Neural progenitor cell (in vitro differentiated cells): Measurements from ENCODE around the gene NFE2L2. TPM values are rescaled to one million over a fixed set of nuclear protein-coding genes. Genes with fewer than 3 reads are reported as not detected.
A peak's percentile ranks its signal among the peaks of the same experiment; 100 is the strongest.
"Not testable (repeated sequence)": the region's sequence is repeated elsewhere in the genome, so short reads cannot be mapped to it uniquely, and the experiment has no call there.

ENCODE experiments used
- DNase-seq: peaks from one replicate; pipeline ENCODE4 v3.0.0-alpha.2; 2016; ENCODE audit warnings: low spot score
- H2AFZ ChIP-seq: fragments of 200-600 bp; sonication (generic); replicated peaks from 2 replicates; pipeline ENCODE4 v1.6.1; 2016; ENCODE audit warnings: antibody characterized with exemption
- H3F3A ChIP-seq: fragments of 200-600 bp; sonication (generic); 2 replicates; pipeline ENCODE4 v1.6.1; 2016; ENCODE audit warnings: antibody characterized with exemption, low read depth
- H3K27ac ChIP-seq: fragments of 200-600 bp; sonication (generic); 2 replicates; pipeline ENCODE4 v1.5.1; 2016; ENCODE audit warnings: mild to moderate bottlenecking
- H3K27me3 ChIP-seq: fragments of 200-600 bp; sonication (generic); 2 replicates; pipeline ENCODE4 v1.6.1; 2016; ENCODE audit warnings: mild to moderate bottlenecking, moderate library complexity
- H3K36me3 ChIP-seq: fragments of 200-600 bp; sonication (generic); 2 replicates; pipeline ENCODE4 v1.5.1; 2016
- H3K4me1 ChIP-seq: fragments of 200-600 bp; sonication (generic); 2 replicates; pipeline ENCODE4 v1.6.1; 2016; ENCODE audit warnings: mixed run types
- H3K4me2 ChIP-seq: fragments of 200-600 bp; sonication (generic); 2 replicates; pipeline ENCODE4 v1.6.1; 2016
- H3K4me3 ChIP-seq: fragments of 200-600 bp; sonication (generic); 2 replicates; pipeline ENCODE4 v1.5.1; 2016
- H3K79me2 ChIP-seq: fragments of 200-600 bp; sonication (generic); 2 replicates; pipeline ENCODE4 v1.6.1; 2016; ENCODE audit warnings: low read depth
- H3K9ac ChIP-seq: fragments of 200-600 bp; sonication (generic); 2 replicates; pipeline ENCODE4 v1.6.1; 2016
- H3K9me3 ChIP-seq: fragments of 200-600 bp; sonication (generic); 2 replicates; pipeline ENCODE4 v1.5.1; 2016; ENCODE audit warnings: low read depth
- H4K20me1 ChIP-seq: fragments of 200-600 bp; sonication (generic); 2 replicates; pipeline ENCODE4 v1.6.1; 2016; ENCODE audit warnings: low read depth
- H3K27ac Mint-ChIP-seq: 3 replicates; pipeline ENCODE4 v1.8.0; 2021; ENCODE audit warnings: mixed read lengths
- H3K27me3 Mint-ChIP-seq: 2 replicates; pipeline ENCODE4 v1.8.0; 2022; ENCODE audit warnings: low read depth, mild to moderate bottlenecking, inconsistent platforms, moderate library complexity, mixed read lengths; ENCODE audit not compliant: insufficient read depth
- H3K36me3 Mint-ChIP-seq: 3 replicates; pipeline ENCODE4 v1.8.0; 2021; ENCODE audit warnings: mixed read lengths
- H3K4me1 Mint-ChIP-seq: 3 replicates; pipeline ENCODE4 v1.8.0; 2021; ENCODE audit warnings: mixed read lengths
- H3K4me3 Mint-ChIP-seq: 3 replicates; pipeline ENCODE4 v1.8.0; 2021; ENCODE audit warnings: mild to moderate bottlenecking, moderate library complexity, mixed read lengths
- H3K9me3 Mint-ChIP-seq: 3 replicates; pipeline ENCODE4 v1.8.0; 2020; ENCODE audit warnings: mixed read lengths
- CTCF ChIP-seq: fragments of 200-600 bp; sonication (generic); IDR thresholded peaks from 2 replicates; pipeline ENCODE4 v1.5.1; 2017; ENCODE audit warnings: antibody characterized with exemption, mild to moderate bottlenecking
- EZH2 ChIP-seq: fragments of 200-600 bp; sonication (generic); IDR thresholded peaks from 2 replicates; pipeline ENCODE4 v1.6.1; 2017; ENCODE audit warnings: antibody characterized with exemption, mild to moderate bottlenecking, moderate library complexity
- EZH2phosphoT487 ChIP-seq: fragments of 200-600 bp; sonication (generic); IDR thresholded peaks from 2 replicates; pipeline ENCODE4 v1.6.1; 2017; ENCODE audit warnings: antibody characterized with exemption
- total RNA-seq: library from RNA; depleted of rRNA; stranded (reverse); fragments of >200 nt; gene quantifications from 2 replicates; pipeline ENCODE4 v1.2.3, GENCODE V29; 2015; ENCODE audit warnings: low replicate concordance

The NFE2L2 gene
- total RNA-seq, 1 donor from 2014 or later: 17.7 TPM

DNA sequence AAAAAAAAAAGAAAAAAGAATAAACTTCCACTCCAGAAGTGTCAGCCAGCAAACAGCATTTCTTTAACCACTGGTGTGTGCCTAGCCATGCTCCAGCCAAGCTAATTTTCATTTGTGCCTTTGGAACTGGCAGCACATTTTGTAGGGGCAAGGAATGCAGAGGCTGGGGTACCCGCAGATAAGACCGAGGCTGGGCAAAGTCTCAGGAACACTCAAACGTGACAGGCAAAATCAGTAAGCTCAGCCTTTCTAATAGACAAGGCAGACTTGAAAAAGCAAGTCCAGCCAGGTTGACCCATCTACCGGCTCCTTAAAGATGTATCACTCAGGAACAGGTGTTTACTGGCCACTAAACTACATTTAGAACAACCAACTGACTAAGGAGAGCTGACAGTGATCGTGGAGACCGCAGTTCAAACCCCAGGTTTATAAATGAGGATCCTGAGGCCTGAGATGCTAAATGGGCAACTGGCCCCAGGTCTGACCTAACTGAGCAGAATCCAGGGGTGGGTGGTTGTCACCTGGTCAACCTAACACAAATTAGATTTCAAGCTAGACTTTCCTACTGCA lies 16.7 kb downstream of the NFE2L2 start:
- H3K27ac Mint-ChIP-seq: no peak overlapping the region
- Histone ChIP-seq H3K4me2 (no peak overlapping the region), H3K27ac (no peak overlapping the region), H3K79me2 (peaks cover 91% of the 10 kb centered on the region), H2AFZ (no peak overlapping the region), H4K20me1 (peaks cover 8% of the 10 kb centered on the region), H3F3A (peaks cover 2% of the 10 kb centered on the region), H3K27me3 (no peaks in the 10 kb centered on the region), H3K36me3 (no peaks in the 10 kb centered on the region), H3K4me1 (peaks cover 8% of the 10 kb centered on the region), H3K4me3 (no peak overlapping the region), H3K9me3 (no peaks in the 10 kb centered on the region), H3K9ac (no peak overlapping the region)
- H3K27me3 Mint-ChIP-seq: peaks cover 4% of the 10 kb centered on the region
- peaks cover 17% of the 10 kb centered on the region for H3K36me3 Mint-ChIP-seq
- no peak overlapping the region for H3K4me3 Mint-ChIP-seq
- no peak for DNase-seq
- TF ChIP-seq EZH2 (no peak), CTCF (no peak), EZH2phosphoT487 (no peak)
- H3K4me1 Mint-ChIP-seq: peaks cover 19% of the 10 kb centered on the region
- peaks cover 6% of the 10 kb centered on the region for H3K9me3 Mint-ChIP-seq

DNA sequence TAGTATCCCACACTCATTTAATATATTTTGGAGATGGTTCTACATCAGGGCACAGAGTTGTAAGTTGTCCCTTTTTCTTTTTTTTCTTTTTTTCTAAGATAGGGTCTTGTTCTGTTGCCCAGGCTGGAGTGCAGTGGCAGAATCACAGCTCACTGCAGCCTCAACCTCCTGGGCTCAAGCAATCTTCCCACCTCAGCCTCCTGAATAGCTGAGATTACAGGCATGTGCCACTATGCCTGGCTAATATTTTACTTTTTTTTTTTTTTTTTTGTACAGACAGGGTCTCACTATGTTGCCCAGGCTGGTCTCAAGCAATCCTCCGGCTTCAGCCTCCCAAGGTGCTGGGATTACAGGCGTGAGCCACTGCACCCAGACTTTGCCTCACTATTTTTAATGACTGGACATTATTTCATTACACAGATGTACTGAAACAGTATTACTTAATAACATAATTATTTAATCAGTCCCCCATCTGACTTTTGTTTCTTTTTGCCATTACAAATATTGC lies 17.9 kb downstream of the NFE2L2 start:
- not testable (repeated sequence) for H3F3A ChIP-seq, H3K27me3 ChIP-seq, H4K20me1 ChIP-seq, H3K4me3 ChIP-seq, H3K4me2 ChIP-seq, H3K27me3 Mint-ChIP-seq, H3K36me3 ChIP-seq, H3K9ac ChIP-seq, H3K9me3 Mint-ChIP-seq, H2AFZ ChIP-seq, H3K27ac Mint-ChIP-seq, DNase-seq, H3K9me3 ChIP-seq, H3K4me3 Mint-ChIP-seq, H3K27ac ChIP-seq
- Mint-ChIP-seq H3K4me1 (peaks cover 30% of the 10 kb centered on the region), H3K36me3 (peaks cover 11% of the 10 kb centered on the region)
- H3K79me2 ChIP-seq: peaks cover 91% of the 10 kb centered on the region
- H3K4me1 ChIP-seq: peaks cover 12% of the 10 kb centered on the region

GRCh38 chr2:177246000-177246399 lies 18.5 kb downstream of the NFE2L2 start:
- H3K4me1 Mint-ChIP-seq: peaks cover 30% of the 10 kb centered on the region
- peaks cover under 1% of the 10 kb centered on the region for H3K27me3 Mint-ChIP-seq
- H2AFZ ChIP-seq: no peak overlapping the region
- H3K79me2 ChIP-seq: peaks cover 91% of the 10 kb centered on the region
- peaks cover 2% of the 10 kb centered on the region for H3F3A ChIP-seq
- H3K27me3 ChIP-seq: no peaks in the 10 kb centered on the region
- peaks cover 12% of the 10 kb centered on the region for H3K4me1 ChIP-seq
- TF ChIP-seq EZH2phosphoT487: no peak
- no peak for TF ChIP-seq EZH2
- TF ChIP-seq CTCF: no peak
- no peak overlapping the region for H3K27ac Mint-ChIP-seq
- H4K20me1 ChIP-seq: peaks cover 8% of the 10 kb centered on the region
- H3K27ac ChIP-seq: no peak overlapping the region
- H3K9me3 Mint-ChIP-seq: peaks cover 6% of the 10 kb centered on the region
- peaks cover 5% of the 10 kb centered on the region for H3K36me3 Mint-ChIP-seq
- H3K4me3 Mint-ChIP-seq: no peak overlapping the region
- no peak overlapping the region for H3K4me3 ChIP-seq
- DNase-seq: peak; percentile 17
- no peak overlapping the region for H3K4me2 ChIP-seq
- H3K36me3 ChIP-seq: no peaks in the 10 kb centered on the region
- no peak overlapping the region for H3K9ac ChIP-seq
- H3K9me3 ChIP-seq: no peaks in the 10 kb centered on the region

GRCh38 chr2:177245010-177245422 lies 19.5 kb downstream of the NFE2L2 start:
- Mint-ChIP-seq H3K4me1 (peaks cover 34% of the 10 kb centered on the region), H3K27ac (peak overlapping the region; percentile 16), H3K27me3 (no peaks in the 10 kb centered on the region), H3K9me3 (peaks cover 6% of the 10 kb centered on the region), H3K4me3 (no peak overlapping the region), H3K36me3 (peaks cover 5% of the 10 kb centered on the region)
- Histone ChIP-seq H3K4me1 (peaks cover 12% of the 10 kb centered on the region), H3K9me3 (no peaks in the 10 kb centered on the region), H3K27me3 (no peaks in the 10 kb centered on the region), H2AFZ (no peak overlapping the region), H3K27ac (no peak overlapping the region), H3K36me3 (no peaks in the 10 kb centered on the region), H3K79me2 (peaks cover 91% of the 10 kb centered on the region), H3K4me3 (no peak overlapping the region), H3K9ac (no peak overlapping the region), H4K20me1 (peaks cover 8% of the 10 kb centered on the region), H3F3A (peaks cover 2% of the 10 kb centered on the region), H3K4me2 (no peak overlapping the region)
- TF ChIP-seq CTCF (no peak), EZH2 (no peak), EZH2phosphoT487 (no peak)
- no peak for DNase-seq
